GM12864 (cell line): ENCODE data around the gene DHTKD1.

Source experiments
- DNase-seq: peaks from one replicate; pipeline ENCODE4 v3.0.0-alpha.2; 2011; ENCODE audit warnings: low read depth
- H3K4me3 ChIP-seq: 2 replicates; pipeline ENCODE4 v1.5.1; 2011; ENCODE audit warnings: mild to moderate bottlenecking, low read depth, low read length, control low read depth
- CTCF ChIP-seq: IDR thresholded peaks from 2 replicates; pipeline ENCODE4 v1.5.1; 2011; ENCODE audit warnings: low read depth, mild to moderate bottlenecking, moderate library complexity, low read length, control low read depth, inconsistent platforms; ENCODE audit errors: missing control alignments

Gene DHTKD1

GRCh38 chr10:12045596-12045995, 23.2 kb upstream of the DHTKD1 start:
- H3K4me3 ChIP-seq = no peak overlapping the region
- no peak for TF ChIP-seq CTCF
- DNase-seq = no peak

GRCh38 chr10:12048547-12048946, 20.2 kb upstream of the DHTKD1 start:
- peak; percentile 78 for DNase-seq
- TF ChIP-seq CTCF = no peak
- H3K4me3 ChIP-seq = no peak overlapping the region; the same call in 1 of the 2 replicates

- H3K4me3 ChIP-seq = no peak overlapping the region
- no peak for TF ChIP-seq CTCF
- DNase-seq = no peak
Observed at GRCh38 chr10:12050528-12050927, 18.2 kb upstream of the DHTKD1 start.

GRCh38 chr10:12051241-12051640, 17.5 kb upstream of the DHTKD1 start:
- TF ChIP-seq CTCF = no peak
- no peak overlapping the region for H3K4me3 ChIP-seq
- no peak for DNase-seq

GRCh38 chr10:12055732-12056131, 13.0 kb upstream of the DHTKD1 start:
- no peak for TF ChIP-seq CTCF
- H3K4me3 ChIP-seq = no peak overlapping the region
- DNase-seq = no peak

GRCh38 chr10:12056748-12057147, 12.0 kb upstream of the DHTKD1 start:
- no peak overlapping the region for H3K4me3 ChIP-seq
- no peak for TF ChIP-seq CTCF
- DNase-seq = no peak

GRCh38 chr10:12061124-12061523, 7.6 kb upstream of the DHTKD1 start:
- no peak for TF ChIP-seq CTCF
- no peak overlapping the region for H3K4me3 ChIP-seq
- no peak for DNase-seq
